ENCODE results near the gene FXYD6.

Gene FXYD6

DNA sequence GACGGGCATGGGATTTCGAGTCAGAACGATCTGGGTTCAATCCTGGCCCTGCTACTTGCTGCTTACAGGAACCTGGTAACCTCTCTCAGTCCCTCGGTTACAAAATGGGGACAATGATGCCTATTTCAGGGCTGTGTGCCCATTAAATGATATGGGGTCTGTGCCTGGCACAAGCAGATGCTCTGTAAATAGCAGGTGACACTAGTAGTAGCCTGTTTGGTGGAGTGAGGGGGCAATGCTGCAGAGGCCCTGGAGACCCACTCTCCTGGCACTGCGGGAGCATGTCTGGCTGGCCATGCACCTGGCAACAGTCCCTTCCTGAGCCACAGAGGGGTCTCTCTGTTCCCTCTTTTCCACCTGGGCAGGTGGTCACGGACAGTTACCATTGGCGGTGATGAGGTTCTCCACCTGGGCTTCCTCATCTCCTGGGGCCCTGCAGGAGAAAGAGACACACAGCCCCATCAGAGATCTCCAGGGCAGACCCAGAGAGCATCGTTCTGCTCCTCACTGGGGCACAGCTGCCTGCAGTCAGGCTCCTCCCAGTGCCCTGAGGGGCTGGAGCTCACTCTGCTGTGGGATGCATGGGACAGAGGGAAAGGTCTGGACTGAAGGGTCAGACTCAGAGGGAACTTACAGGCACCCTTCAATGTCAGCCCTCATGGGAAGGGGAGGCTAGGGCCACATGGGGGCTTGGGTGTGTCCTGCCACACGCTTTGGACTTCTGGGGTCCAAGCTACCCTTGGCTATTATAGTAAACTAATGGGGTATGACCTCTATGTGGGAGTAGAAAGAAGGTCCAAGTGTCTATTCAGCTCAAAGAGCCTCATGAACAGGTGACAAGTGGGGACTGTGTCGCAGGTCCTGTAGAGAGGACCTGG, 36.3 kb downstream of the FXYD6 start:
- Histone ChIP-seq H3K4me3 (ENCODE audit: low read depth in 1 of 2, low read length in 1 of 2) (no peak overlapping the region), H3K9me3 (no peaks in the 10 kb centered on the region), H3K36me3 (no peaks in the 10 kb centered on the region), H3K27me3 (no peaks in the 10 kb centered on the region), H3K4me1 (ENCODE audit: control insufficient read depth in 1 of 2, insufficient read depth in 1 of 2, low read depth in 1 of 2, low read length in 1 of 2) (peaks cover 36 to 38% of the 10 kb centered on the region in 2 experiments), H3K27ac (no peak overlapping the region)
- TF ChIP-seq, protein P1, sequence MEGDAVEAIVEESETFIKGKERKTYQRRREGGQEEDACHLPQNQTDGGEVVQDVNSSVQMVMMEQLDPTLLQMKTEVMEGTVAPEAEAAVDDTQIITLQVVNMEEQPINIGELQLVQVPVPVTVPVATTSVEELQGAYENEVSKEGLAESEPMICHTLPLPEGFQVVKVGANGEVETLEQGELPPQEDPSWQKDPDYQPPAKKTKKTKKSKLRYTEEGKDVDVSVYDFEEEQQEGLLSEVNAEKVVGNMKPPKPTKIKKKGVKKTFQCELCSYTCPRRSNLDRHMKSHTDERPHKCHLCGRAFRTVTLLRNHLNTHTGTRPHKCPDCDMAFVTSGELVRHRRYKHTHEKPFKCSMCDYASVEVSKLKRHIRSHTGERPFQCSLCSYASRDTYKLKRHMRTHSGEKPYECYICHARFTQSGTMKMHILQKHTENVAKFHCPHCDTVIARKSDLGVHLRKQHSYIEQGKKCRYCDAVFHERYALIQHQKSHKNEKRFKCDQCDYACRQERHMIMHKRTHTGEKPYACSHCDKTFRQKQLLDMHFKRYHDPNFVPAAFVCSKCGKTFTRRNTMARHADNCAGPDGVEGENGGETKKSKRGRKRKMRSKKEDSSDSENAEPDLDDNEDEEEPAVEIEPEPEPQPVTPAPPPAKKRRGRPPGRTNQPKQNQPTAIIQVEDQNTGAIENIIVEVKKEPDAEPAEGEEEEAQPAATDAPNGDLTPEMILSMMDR (IDR thresholded peaks at IDR 0.05): no peak

DNA sequence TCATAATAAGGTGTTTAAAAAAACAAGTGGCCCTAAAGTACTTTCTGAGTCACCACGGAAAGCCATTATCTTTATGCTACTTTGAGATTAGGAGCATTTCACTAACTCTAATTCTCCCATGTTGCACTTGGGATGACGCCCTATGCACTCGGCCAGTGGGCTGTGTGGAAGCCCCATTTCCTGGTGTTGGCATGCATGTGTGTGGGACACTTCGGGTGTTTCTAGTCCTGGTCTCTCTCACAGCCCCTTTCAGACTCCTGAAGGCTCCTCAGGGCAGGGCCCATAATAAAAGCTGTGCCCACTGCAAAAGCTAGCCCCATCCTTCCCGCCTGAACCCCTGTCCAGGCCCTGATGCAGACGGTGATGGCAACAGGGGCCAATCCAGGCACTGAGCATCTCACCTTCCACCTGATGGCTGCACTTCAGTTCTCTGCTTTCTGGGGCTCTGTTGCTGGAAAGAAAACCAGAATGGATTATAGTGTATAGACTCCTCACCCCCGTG, 37.0 kb downstream of the FXYD6 start:
- Histone ChIP-seq H3K36me3 (no peaks in the 10 kb centered on the region), H3K4me1 (ENCODE audit: control insufficient read depth in 1 of 2, insufficient read depth in 1 of 2, low read depth in 1 of 2, low read length in 1 of 2) (peaks cover 36 to 38% of the 10 kb centered on the region in 2 experiments), H3K27me3 (no peaks in the 10 kb centered on the region), H3K9me3 (no peaks in the 10 kb centered on the region), H3K4me3 (ENCODE audit: low read depth in 1 of 2, low read length in 1 of 2) (no peak overlapping the region), H3K27ac (no peak overlapping the region)
- TF ChIP-seq, protein P1 (IDR thresholded peaks at IDR 0.05): no peak

DNA sequence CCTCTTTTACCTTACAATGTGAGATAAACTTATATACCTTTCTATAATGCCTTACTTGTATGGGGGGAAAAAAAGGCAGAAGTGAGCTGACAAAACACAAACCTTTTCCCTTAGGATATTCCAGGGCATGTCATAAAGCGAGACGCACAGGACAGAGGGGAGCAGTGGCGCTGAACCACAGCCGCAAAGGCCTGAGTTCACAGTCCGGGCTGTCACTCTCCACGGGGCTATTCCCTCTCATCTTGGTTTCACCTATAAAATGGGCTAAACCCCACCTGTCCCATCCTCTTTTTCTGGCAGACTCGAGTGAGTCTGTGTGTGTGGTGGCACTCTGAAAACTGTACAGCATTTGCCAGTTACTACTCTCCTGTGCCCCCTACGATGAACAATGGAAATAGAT, 37.6 kb downstream of the FXYD6 start:
- Histone ChIP-seq H3K27ac (no peak overlapping the region), H3K4me1 (ENCODE audit: control insufficient read depth in 1 of 2, insufficient read depth in 1 of 2, low read depth in 1 of 2, low read length in 1 of 2) (peaks cover 36 to 37% of the 10 kb centered on the region in 2 experiments), H3K27me3 (no peaks in the 10 kb centered on the region), H3K36me3 (no peaks in the 10 kb centered on the region), H3K9me3 (no peaks in the 10 kb centered on the region), H3K4me3 (ENCODE audit: low read depth in 1 of 2, low read length in 1 of 2) (no peak overlapping the region)
- TF ChIP-seq, protein P1 (IDR thresholded peaks at IDR 0.05): no peak

DNA sequence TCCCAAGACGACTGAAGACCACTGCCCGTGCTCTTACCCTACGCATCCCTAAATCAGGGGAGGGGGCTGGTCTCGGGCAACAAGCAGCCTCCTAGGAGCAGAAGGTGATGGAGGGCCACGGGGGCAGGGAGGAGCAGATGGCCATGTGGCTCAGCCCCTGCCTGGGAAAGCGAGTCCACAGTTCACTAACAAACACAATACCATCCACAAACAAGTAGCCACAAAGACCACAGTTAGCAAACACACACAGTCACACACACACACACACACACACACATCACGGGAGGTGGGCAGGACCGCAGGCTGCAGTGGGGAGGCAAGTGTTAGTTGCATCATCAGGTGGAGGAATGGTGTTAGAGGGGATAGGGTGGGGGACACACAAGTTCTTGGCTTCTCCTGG, 38.7 kb downstream of the FXYD6 start:
- Histone ChIP-seq H3K36me3 (no peaks in the 10 kb centered on the region), H3K27me3 (no peaks in the 10 kb centered on the region), H3K4me3 (ENCODE audit: low read depth in 1 of 2, low read length in 1 of 2) (no peak overlapping the region), H3K27ac (no peak overlapping the region), H3K4me1 (ENCODE audit: control insufficient read depth in 1 of 2, insufficient read depth in 1 of 2, low read depth in 1 of 2, low read length in 1 of 2) (peaks cover 26 to 28% of the 10 kb centered on the region in 2 experiments), H3K9me3 (no peaks in the 10 kb centered on the region)
- TF ChIP-seq, protein P1 (IDR thresholded peaks at IDR 0.05): no peak

DNA sequence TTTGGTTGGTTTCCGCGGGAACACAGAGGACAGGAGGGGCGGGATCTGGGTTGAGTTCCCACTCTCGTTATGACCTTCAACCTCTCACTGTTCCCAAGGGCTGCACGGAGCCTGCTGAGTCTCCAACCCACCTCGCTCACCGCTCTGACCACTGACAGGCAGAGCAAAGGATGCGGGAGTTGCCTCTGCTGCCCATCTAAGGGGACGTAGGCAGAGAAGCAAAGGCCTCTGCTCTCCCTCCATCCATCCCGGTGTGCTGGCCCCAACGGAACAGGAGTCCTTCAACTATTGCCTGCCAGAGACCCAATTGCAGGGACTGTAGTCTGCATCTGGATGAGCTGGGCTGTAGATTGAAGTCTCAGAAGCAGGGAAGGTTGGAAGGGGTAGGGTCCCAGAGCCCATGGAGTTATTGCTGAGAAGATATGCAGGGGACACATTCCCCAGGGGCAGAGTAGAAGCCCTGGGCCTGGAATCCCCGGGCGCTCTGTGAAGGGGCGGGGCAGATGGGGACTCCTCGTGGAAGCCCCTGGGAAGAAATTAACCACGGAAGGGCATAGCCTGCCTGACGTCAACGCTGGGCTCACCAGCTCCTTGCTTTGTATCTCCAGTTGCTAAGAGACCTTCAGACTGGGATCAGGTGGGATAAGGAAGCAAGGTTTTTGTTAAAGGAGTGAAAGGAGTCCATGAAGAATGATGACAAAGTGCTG, 39.2 kb downstream of the FXYD6 start:
- no peaks in the 10 kb centered on the region for H3K36me3 ChIP-seq
- H3K27me3 ChIP-seq: no peaks in the 10 kb centered on the region
- H3K9me3 ChIP-seq: no peaks in the 10 kb centered on the region
- H3K4me3 ChIP-seq (ENCODE audit: low read depth in 1 of 2, low read length in 1 of 2): no peak overlapping the region
- H3K4me1 ChIP-seq (ENCODE audit: control insufficient read depth in 1 of 2, insufficient read depth in 1 of 2, low read depth in 1 of 2, low read length in 1 of 2): peaks cover 20 to 22% of the 10 kb centered on the region in 2 experiments
- TF ChIP-seq, protein P1 (IDR thresholded peaks at IDR 0.05): no peak
- no peak overlapping the region for H3K27ac ChIP-seq
